HCT116 (cell line): Measurements from ENCODE around the gene SFTPD. TPM values are rescaled to one million over a fixed set of nuclear protein-coding genes. Genes with fewer than 3 reads are reported as not detected.
A peak's percentile ranks its signal among the peaks of the same experiment; 100 is the strongest.

Experiments used
- ATAC-seq: fragments of 200-7000 bp; cut with Tn5 transposase; 2 replicates; pipeline ENCODE4 v1.9.1; 2020; ENCODE audit warnings: mild to moderate bottlenecking, moderate library complexity
- BruUV-seq: library from RNA; stranded (reverse); fragments of 400-500 nt; replicated peaks from 2 replicates; lab custom pipeline; 2021; lab: Mats Ljungman, UMichigan
- CTCF ChIA-PET: fragments of 300-600 bp; sonication (Branson Sonifier 250); formaldehyde crosslinking; loops from one replicate; lab custom pipeline; 2021; ENCODE audit warnings: antibody characterized with exemption; lab: Charles Lee
- POLR2A ChIA-PET: fragments of 300-600, 350-600 bp; sonication (Branson Sonifier 250); formaldehyde crosslinking; loops from one replicate; lab custom pipeline; 2021; ENCODE audit warnings: antibody characterized with exemption; lab: Charles Lee
- RAD21 ChIA-PET, 2 experiments: fragments of 300-600 bp; sonication (Branson Sonifier 250); formaldehyde crosslinking; loops; one replicate each; lab custom pipeline; 2023; ENCODE audit warnings: low total read pairs in 2 of 2; ENCODE audit not compliant: uncharacterized antibody in 2 of 2, unreplicated experiment in 2 of 2, low non-redundant PET in 1 of 2; lab: Charles Lee
- DNase-seq: peaks from one replicate; pipeline ENCODE4 v3.0.0-alpha.2; 2010; ENCODE audit warnings: low read depth, low spot score
- H2AFZ ChIP-seq: fragments of 200-600 bp; shearing (Covaris generic), sonication (generic); 2 replicates; pipeline ENCODE4 v1.6.1; 2017; ENCODE audit warnings: low read depth, mixed run types, mixed read lengths, antibody characterized with exemption, low read length; ENCODE audit not compliant: poor library complexity, severe bottlenecking
- H3K27ac ChIP-seq: 2 replicates; pipeline ENCODE4 v1.5.1; 2012; ENCODE audit warnings: low read depth, low read length
- H3K27me3 ChIP-seq: fragments of 200-600 bp; sonication (generic); 2 replicates; pipeline ENCODE4 v1.6.1; 2016; ENCODE audit warnings: mixed run types, low read length, mixed read lengths; ENCODE audit not compliant: insufficient read depth
- H3K36me3 ChIP-seq, 2 experiments: fragments of 200-500 bp in 1 of 2; fragments of 200-600 bp in 1 of 2; sonication (Bioruptor generic) in 1 of 2; sonication (generic) in 1 of 2; 2 replicates each; pipeline versions ENCODE4 v1.5.1 to v1.6.1; 2014 to 2016; ENCODE audit warnings: low read length in 2 of 2, inconsistent platforms in 1 of 2, mixed read lengths in 1 of 2, mixed run types in 1 of 2; ENCODE audit not compliant: insufficient read depth in 2 of 2, control insufficient read depth in 1 of 2
- H3K4me1 ChIP-seq, 2 experiments: fragments of 200-600 bp in 1 of 2; sonication (generic) in 1 of 2; 2 replicates each; pipeline versions ENCODE4 v1.5.1 to v1.6.1; 2012 to 2017; ENCODE audit warnings: low read length in 2 of 2, inconsistent platforms in 1 of 2, mild to moderate bottlenecking in 1 of 2, mixed read lengths in 1 of 2, mixed run types in 1 of 2, moderate library complexity in 1 of 2; ENCODE audit not compliant: insufficient read depth in 2 of 2, control insufficient read depth in 1 of 2
- H3K4me2 ChIP-seq: fragments of 200-600 bp; sonication (generic); 2 replicates; pipeline ENCODE4 v1.6.1; 2017; ENCODE audit warnings: mixed run types, low read length, mixed read lengths
- H3K4me3 ChIP-seq, 2 experiments: fragments of 200-600 bp in 1 of 2; sonication (generic) in 1 of 2; replicated peaks in 1 of 2; 2 replicates each; pipeline ENCODE4 v1.5.1; 2011 to 2016; ENCODE audit warnings: low read length in 2 of 2, control low read depth in 1 of 2, low read depth in 1 of 2, mild to moderate bottlenecking in 1 of 2, mixed read lengths in 1 of 2, mixed run types in 1 of 2
- H3K79me2 ChIP-seq: fragments of 200-600 bp; sonication (generic); 2 replicates; pipeline ENCODE4 v1.6.1; 2017; ENCODE audit warnings: mild to moderate bottlenecking, mixed run types, low read length, moderate library complexity, mixed read lengths; ENCODE audit not compliant: insufficient read depth
- H3K9ac ChIP-seq: fragments of 200-600 bp; sonication (generic); 2 replicates; pipeline ENCODE4 v1.6.1; 2016; ENCODE audit warnings: low read length, mixed read lengths
- H3K9me2 ChIP-seq: fragments of 200-600 bp; sonication (generic), shearing (Covaris generic); 2 replicates; pipeline ENCODE4 v1.6.1; 2017; ENCODE audit warnings: mixed run types, mild to moderate bottlenecking, moderate library complexity; ENCODE audit not compliant: insufficient read depth
- H3K9me3 ChIP-seq, 2 experiments: fragments of 200-500 bp in 1 of 2; fragments of 200-600 bp in 1 of 2; sonication (Bioruptor generic) in 1 of 2; sonication (generic) in 1 of 2; 2 replicates each; pipeline ENCODE4 v1.6.1; 2014 to 2017; ENCODE audit warnings: low read length in 2 of 2, mixed read lengths in 2 of 2, inconsistent platforms in 1 of 2, low read depth in 1 of 2, mild to moderate bottlenecking in 1 of 2, mixed run types in 1 of 2, moderate library complexity in 1 of 2; ENCODE audit not compliant: control insufficient read depth in 1 of 2, insufficient read depth in 1 of 2
- H4K20me1 ChIP-seq: fragments of 200-600 bp; sonication (generic), shearing (Covaris generic); 2 replicates; pipeline ENCODE4 v1.6.1; 2017; ENCODE audit warnings: mixed run types, mild to moderate bottlenecking, moderate library complexity; ENCODE audit not compliant: insufficient read depth
- CEBPB ChIP-seq: IDR thresholded peaks from 2 replicates; pipeline ENCODE4 v1.6.1; 2012; ENCODE audit warnings: low read depth
- CTCF ChIP-seq, 3 experiments: fragments of 200-600 bp in 1 of 3; sonication (generic) in 1 of 3; IDR thresholded peaks in 2 of 3; conservative IDR thresholded peaks in 1 of 3; 2 replicates each; pipeline ENCODE4 v1.5.1; 2012 to 2017; ENCODE audit warnings: low read depth in 2 of 3, low read length in 2 of 3, antibody characterized with exemption in 1 of 3, borderline replicate concordance in 1 of 3, control low read depth in 1 of 3, mild to moderate bottlenecking in 1 of 3, mixed read lengths in 1 of 3, mixed run types in 1 of 3, moderate library complexity in 1 of 3; ENCODE audit not compliant: insufficient read depth in 1 of 3
- MAX ChIP-seq: IDR thresholded peaks from 2 replicates; pipeline ENCODE4 v1.6.1; 2012
- POLR2A ChIP-seq: IDR thresholded peaks from 2 replicates; pipeline ENCODE4 v1.7.0; 2011; ENCODE audit warnings: borderline replicate concordance; ENCODE audit not compliant: insufficient read depth, insufficient read length; ENCODE audit errors: extremely low read depth
- RAD21 ChIP-seq: IDR thresholded peaks from 2 replicates; pipeline ENCODE4 v1.6.1; 2012; ENCODE audit warnings: low read depth, mild to moderate bottlenecking
- REST ChIP-seq: IDR thresholded peaks from 2 replicates; pipeline ENCODE4 v1.6.1; 2012; ENCODE audit warnings: low read depth
- ZNF274 ChIP-seq: fragments of 200-500 bp; sonication (Bioruptor generic); IDR thresholded peaks from 2 replicates; pipeline ENCODE4 v1.6.1; 2014; ENCODE audit warnings: mild to moderate bottlenecking, low read depth, low read length, inconsistent platforms
- intact Hi-C: fragments of 100-400 bp; cut with micrococcal nuclease; formaldehyde crosslinking; loops from 2 replicates; pipeline ENCODE4 v1.10.0; 2022
- total RNA-seq: library from RNA; stranded (reverse); gene quantifications from one replicate; pipeline ENCODE4 v1.2.1, GENCODE V29; 2021; ENCODE audit not compliant: unreplicated experiment

The SFTPD gene
- total RNA-seq, 1 experiment from 2014 or later: 0.66 TPM

- ChIA-PET CTCF (no interaction called here), RAD21 (no interaction called here), POLR2A (no interaction called here)
- Histone ChIP-seq H3K27ac (no peak overlapping the region), H3K27me3 (no peaks in the 10 kb centered on the region), H3K4me1 (peaks cover 0 to 15% of the 10 kb centered on the region in 2 experiments; a peak in 3 of 4 replicates), H3K9me3 (no peaks in the 10 kb centered on the region), H3K4me2 (peak overlapping the region; percentile 98), H4K20me1 (no peaks in the 10 kb centered on the region), H3K9ac (peak overlapping the region; percentile 58), H2AFZ (peak overlapping the region; percentile 68), H3K9me2 (no peaks in the 10 kb centered on the region), H3K4me3 (peak overlapping the region; percentile 60 to 78), H3K36me3 (no peaks in the 10 kb centered on the region), H3K79me2 (no peaks in the 10 kb centered on the region)
- BruUV-seq: TSS peak; percentile 53
- no peak for TF ChIP-seq REST
- no peak for TF ChIP-seq ZNF274
- no peak for TF ChIP-seq CEBPB
- TF ChIP-seq POLR2A: no peak
- TF ChIP-seq CTCF (IDR thresholded peaks at IDR 0.05 in 2 of 3, conservative IDR thresholded peaks at IDR 0.05 in 1 of 3; ENCODE audit: borderline replicate concordance in 1 of 3, insufficient read depth in 1 of 3, low read depth in 2 of 3, low read length in 2 of 3): no peak
- TF ChIP-seq MAX: no peak
- no peak for TF ChIP-seq RAD21
- intact Hi-C loops: no loop called here
- peak; percentile 31 for ATAC-seq
- DNase-seq: no peak
These were observed 43.3 kb downstream of the SFTPD start for GRCh38 chr10:79905322-79906314.
